T-cell (primary cell): ENCODE measurements around the gene FREM1. TPM values are rescaled to one million over a fixed set of nuclear protein-coding genes. Genes with fewer than 3 reads are reported as not detected.

Experiments
- ATAC-seq, 4 experiments: fragments of 200-7000 bp in 3 of 4; fragments of 150-1000 bp in 1 of 4; cut with Tn5 transposase; replicated peaks in 1 of 4; 1 replicate in 3 of 4; 2 replicates in 1 of 4; pipeline ENCODE4 v1.10.0; 2021; ENCODE audit warnings: moderate library complexity in 3 of 4, mild to moderate bottlenecking in 2 of 4, moderate number of reproducible peaks in 1 of 4
- CTCF ChIA-PET, 2 donors: fragments of 300-600 bp; sonication (Branson Sonifier 250); formaldehyde crosslinking; loops; one replicate each; lab custom pipeline; 2022; ENCODE audit warnings: antibody characterized with exemption in 2 of 2; lab: Charles Lee
- POLR2A ChIA-PET, 2 donors: fragments of 300-600 bp; sonication (Branson Sonifier 250); formaldehyde crosslinking; loops; one replicate each; lab custom pipeline; 2022; ENCODE audit warnings: antibody characterized with exemption in 2 of 2; lab: Charles Lee
- DNase-seq, 35 experiments: peaks; one replicate each; pipeline versions ENCODE4 v3.0.0 to v3.0.0-alpha.2; 2013 to 2023
- H3K27ac ChIP-seq: one replicate; pipeline ENCODE4 v1.5.1; 2013; ENCODE audit warnings: low read length
- H3K27me3 ChIP-seq, 2 experiments: replicated peaks in 1 of 2; 1 replicate in 1 of 2; 2 replicates in 1 of 2; pipeline versions ENCODE4 v1.6.1 to v1.7.0; 2013; ENCODE audit warnings: low read length in 1 of 2, mixed read lengths in 1 of 2; ENCODE audit not compliant: control insufficient read depth in 2 of 2, insufficient read depth in 2 of 2; ENCODE audit errors: extremely low read depth in 1 of 2
- H3K36me3 ChIP-seq, 2 donors: 1 replicate in 1 of 2; 2 replicates in 1 of 2; pipeline versions ENCODE4 v1.6.1 to v1.7.0; 2013; ENCODE audit warnings: low read length in 1 of 2; ENCODE audit not compliant: control insufficient read depth in 2 of 2, insufficient read depth in 1 of 2; ENCODE audit errors: extremely low read depth in 1 of 2
- H3K4me1 ChIP-seq, 2 experiments: 1 replicate in 1 of 2; 2 replicates in 1 of 2; pipeline versions ENCODE4 v1.6.1 to v1.7.0; 2013; ENCODE audit warnings: low read length in 2 of 2, mixed read lengths in 1 of 2; ENCODE audit not compliant: insufficient read depth in 2 of 2, control insufficient read depth in 1 of 2; ENCODE audit errors: extremely low read depth in 1 of 2
- H3K4me3 ChIP-seq, 2 donors: 1 replicate in 1 of 2; 2 replicates in 1 of 2; pipeline versions ENCODE4 v1.5.1 to v1.7.0; 2013; ENCODE audit warnings: mild to moderate bottlenecking in 2 of 2, low read length in 1 of 2, moderate library complexity in 1 of 2; ENCODE audit not compliant: control insufficient read depth in 1 of 2; ENCODE audit errors: extremely low read depth in 1 of 2
- H3K9me3 ChIP-seq: 2 replicates; pipeline ENCODE4 v1.7.0; 2013
- H3K27ac Mint-ChIP-seq, 2 donors: one replicate each; pipeline ENCODE4 v1.8.0; 2020 to 2021; ENCODE audit warnings: mild to moderate bottlenecking in 2 of 2, mixed read lengths in 2 of 2
- H3K27me3 Mint-ChIP-seq, 2 donors: one replicate each; pipeline ENCODE4 v1.8.0; 2021 to 2022; ENCODE audit warnings: mixed read lengths in 2 of 2
- H3K36me3 Mint-ChIP-seq: one replicate; pipeline ENCODE4 v1.8.0; 2021; ENCODE audit warnings: mixed read lengths
- H3K4me1 Mint-ChIP-seq, 3 donors: one replicate each; pipeline ENCODE4 v1.8.0; 2020 to 2022; ENCODE audit warnings: mixed read lengths in 3 of 3, mild to moderate bottlenecking in 1 of 3
- H3K4me3 Mint-ChIP-seq, 3 donors: one replicate each; pipeline ENCODE4 v1.8.0; 2020 to 2022; ENCODE audit warnings: mild to moderate bottlenecking in 3 of 3, mixed read lengths in 3 of 3, moderate library complexity in 3 of 3
- H3K9me3 Mint-ChIP-seq, 3 donors: one replicate each; pipeline ENCODE4 v1.8.0; 2020 to 2022; ENCODE audit warnings: mixed read lengths in 3 of 3
- WGBS: methylation state at CpG from one replicate; pipeline ENCODE4 v1.1.5; 2013; ENCODE audit warnings: missing lambda C conversion rate; ENCODE audit not compliant: insufficient coverage; 5-methylcytosine and 5-hydroxymethylcytosine counted together
- total RNA-seq, 35 experiments: library from RNA in 6 of 35; stranded (reverse) in 6 of 35; fragments of 120-200 nt in 1 of 35; gene quantifications; one replicate each; pipeline versions ENCODE4 v1.2.1 to v1.2.4 and lab custom pipeline; 2013 to 2026

FREM1 gene
- total RNA-seq, 5 donors from 2014 or later (not counting 1 experiment from before 2014, with no cell fraction given) = 0.26 to 0.76 (median 0.39) TPM; not detected in 1

DNA sequence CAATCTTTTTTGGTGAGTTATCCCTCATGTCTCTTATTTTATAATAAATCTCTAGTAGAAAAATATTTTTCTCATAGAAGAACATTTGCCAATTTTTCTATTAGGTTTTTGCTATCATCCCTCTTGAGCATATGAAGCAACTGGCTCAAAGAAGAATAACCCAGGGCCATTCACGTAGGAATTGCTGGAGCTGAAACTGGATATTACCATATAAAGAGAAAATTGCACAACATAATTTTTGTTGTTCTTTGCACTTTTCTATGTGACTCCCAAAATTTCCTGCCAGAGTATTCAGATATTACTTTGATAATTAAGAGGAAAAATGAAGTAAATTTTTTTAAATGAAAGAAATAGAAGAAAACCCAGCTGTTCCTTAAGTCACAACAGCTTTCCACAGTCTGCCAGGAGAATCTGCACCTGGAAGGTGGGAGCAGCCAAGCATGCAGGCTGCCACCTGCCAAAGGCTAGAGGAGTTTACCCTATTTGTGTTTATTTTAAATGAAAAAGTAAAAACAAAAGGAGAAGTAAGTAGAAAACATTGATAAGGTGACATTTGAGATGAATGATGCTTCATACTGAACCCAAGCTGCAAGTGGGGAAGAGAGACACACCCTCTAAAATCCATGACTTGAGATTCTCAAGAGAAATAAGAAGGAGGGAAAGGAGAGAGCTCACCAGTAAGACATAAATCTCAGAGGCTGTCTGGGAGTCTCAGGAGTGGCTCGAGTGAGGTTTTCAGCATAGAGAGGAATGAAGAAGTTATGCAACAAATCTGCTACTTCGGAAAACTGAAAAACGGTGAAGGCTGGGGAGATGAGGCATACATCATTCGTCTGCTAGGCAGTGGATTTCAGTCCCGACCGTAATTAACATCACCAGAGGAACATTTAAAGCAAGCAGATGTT, 31.5 kb upstream of the FREM1 start:
- H3K27me3 Mint-ChIP-seq = peaks cover 0 to 3% of the 10 kb centered on the region in 2 donors
- no peaks in the 10 kb centered on the region for H3K27me3 ChIP-seq
- H3K9me3 ChIP-seq = no peaks in the 10 kb centered on the region
- no peak for ATAC-seq
- no peak for DNase-seq
- no peaks in the 10 kb centered on the region for H3K9me3 Mint-ChIP-seq
- no peaks in the 10 kb centered on the region for H3K36me3 Mint-ChIP-seq
- H3K36me3 ChIP-seq = no peaks in the 10 kb centered on the region
- no peak overlapping the region for H3K4me3 ChIP-seq
- ChIA-PET POLR2A (interaction anchor here in 1 of 2 donors (0.6 kb wide), 1 partner anchor 44 kb away, joined by 3 read pairs; no protein-coding TSS in a partner anchor), CTCF (no interaction called here)
- no peak overlapping the region for H3K27ac ChIP-seq
- H3K27ac Mint-ChIP-seq = no peak overlapping the region
- H3K4me1 Mint-ChIP-seq = no peaks in the 10 kb centered on the region
- WGBS = 75% methylated on average over 6 of the region's 7 CpGs
- no peaks in the 10 kb centered on the region for H3K4me1 ChIP-seq
- no peak overlapping the region for H3K4me3 Mint-ChIP-seq

- POLR2A ChIA-PET = no interaction called here
- no peak for ATAC-seq
- DNase-seq = no peak
- CTCF ChIA-PET = no interaction called here
- Histone ChIP-seq H3K27ac (no peak overlapping the region), H3K27me3 (no peaks in the 10 kb centered on the region), H3K4me3 (no peak overlapping the region), H3K36me3 (no peaks in the 10 kb centered on the region), H3K4me1 (no peaks in the 10 kb centered on the region), H3K9me3 (no peaks in the 10 kb centered on the region)
- Mint-ChIP-seq H3K4me3 (no peak overlapping the region), H3K9me3 (no peaks in the 10 kb centered on the region), H3K4me1 (no peaks in the 10 kb centered on the region), H3K36me3 (no peaks in the 10 kb centered on the region), H3K27me3 (peaks cover 0 to 3% of the 10 kb centered on the region in 2 donors), H3K27ac (no peak overlapping the region)
- 73% methylated on average over 4 of the region's 4 CpGs for WGBS
These were observed 29.1 kb upstream of the FREM1 start for GRCh38 chr9:14939378-14939777.

DNA sequence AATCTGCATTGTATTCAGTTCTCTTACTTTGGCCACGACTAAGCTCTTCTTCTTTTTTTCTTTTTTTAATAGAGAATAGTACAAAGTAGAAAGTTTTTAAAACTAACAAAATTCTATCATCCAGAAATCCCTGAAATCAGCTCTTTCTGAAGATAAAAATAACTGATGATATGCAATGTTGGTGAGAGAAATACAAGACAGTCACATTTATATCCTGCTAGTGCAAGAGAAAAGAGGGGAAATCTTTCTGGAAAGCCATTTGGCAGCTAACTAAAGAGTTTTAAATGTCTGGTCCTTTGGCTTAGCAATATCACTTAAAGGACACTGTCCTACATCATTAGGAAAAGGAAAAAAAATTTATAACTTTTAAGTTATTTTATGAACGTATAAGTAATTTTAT, 27.0 kb upstream of the FREM1 start:
- no peaks in the 10 kb centered on the region for H3K27me3 ChIP-seq
- no peak overlapping the region for H3K4me3 ChIP-seq
- Mint-ChIP-seq H3K4me1 (no peaks in the 10 kb centered on the region), H3K4me3 (no peak overlapping the region), H3K9me3 (no peaks in the 10 kb centered on the region), H3K27me3 (no peaks in the 10 kb centered on the region), H3K27ac (no peak overlapping the region), H3K36me3 (no peaks in the 10 kb centered on the region)
- no peaks in the 10 kb centered on the region for H3K36me3 ChIP-seq
- ATAC-seq (no peak), DNase-seq (no peak)
- no peaks in the 10 kb centered on the region for H3K4me1 ChIP-seq
- no peak overlapping the region for H3K27ac ChIP-seq
- no peaks in the 10 kb centered on the region for H3K9me3 ChIP-seq
- CTCF ChIA-PET = no interaction called here
- POLR2A ChIA-PET = no interaction called here
- no CpG with 5 or more reads among the region's 2 CpGs for WGBS

- Histone ChIP-seq H3K27me3 (no peaks in the 10 kb centered on the region), H3K36me3 (no peaks in the 10 kb centered on the region), H3K4me1 (no peaks in the 10 kb centered on the region), H3K9me3 (no peaks in the 10 kb centered on the region), H3K4me3 (no peak overlapping the region), H3K27ac (no peak overlapping the region)
- ChIA-PET POLR2A (no interaction called here), CTCF (no interaction called here)
- Mint-ChIP-seq H3K9me3 (no peaks in the 10 kb centered on the region), H3K27ac (no peak overlapping the region), H3K4me1 (no peaks in the 10 kb centered on the region), H3K27me3 (no peaks in the 10 kb centered on the region), H3K4me3 (no peak overlapping the region), H3K36me3 (no peaks in the 10 kb centered on the region)
- WGBS = 80% methylated on average over 1 of the region's 4 CpGs
- ATAC-seq (no peak), DNase-seq (no peak)
These were observed 26.3 kb upstream of the FREM1 start for GRCh38 chr9:14936491-14936890.

- Histone ChIP-seq H3K4me1 (no peaks in the 10 kb centered on the region), H3K9me3 (no peaks in the 10 kb centered on the region), H3K4me3 (no peak overlapping the region), H3K27me3 (no peaks in the 10 kb centered on the region), H3K36me3 (no peaks in the 10 kb centered on the region), H3K27ac (no peak overlapping the region)
- Mint-ChIP-seq H3K4me3 (no peak overlapping the region), H3K27me3 (no peaks in the 10 kb centered on the region), H3K36me3 (no peaks in the 10 kb centered on the region), H3K9me3 (no peaks in the 10 kb centered on the region), H3K4me1 (no peaks in the 10 kb centered on the region), H3K27ac (no peak overlapping the region)
- CTCF ChIA-PET = no interaction called here
- POLR2A ChIA-PET = interaction anchor here in 1 of 2 donors (0.6 kb wide), 1 partner anchor 320 kb away, joined by 3 read pairs; no protein-coding TSS in a partner anchor
- no CpG with 5 or more reads among the region's 1 CpG for WGBS
- ATAC-seq (no peak), DNase-seq (no peak)
These were observed 25.7 kb upstream of the FREM1 start for GRCh38 chr9:14935964-14936363.

DNA sequence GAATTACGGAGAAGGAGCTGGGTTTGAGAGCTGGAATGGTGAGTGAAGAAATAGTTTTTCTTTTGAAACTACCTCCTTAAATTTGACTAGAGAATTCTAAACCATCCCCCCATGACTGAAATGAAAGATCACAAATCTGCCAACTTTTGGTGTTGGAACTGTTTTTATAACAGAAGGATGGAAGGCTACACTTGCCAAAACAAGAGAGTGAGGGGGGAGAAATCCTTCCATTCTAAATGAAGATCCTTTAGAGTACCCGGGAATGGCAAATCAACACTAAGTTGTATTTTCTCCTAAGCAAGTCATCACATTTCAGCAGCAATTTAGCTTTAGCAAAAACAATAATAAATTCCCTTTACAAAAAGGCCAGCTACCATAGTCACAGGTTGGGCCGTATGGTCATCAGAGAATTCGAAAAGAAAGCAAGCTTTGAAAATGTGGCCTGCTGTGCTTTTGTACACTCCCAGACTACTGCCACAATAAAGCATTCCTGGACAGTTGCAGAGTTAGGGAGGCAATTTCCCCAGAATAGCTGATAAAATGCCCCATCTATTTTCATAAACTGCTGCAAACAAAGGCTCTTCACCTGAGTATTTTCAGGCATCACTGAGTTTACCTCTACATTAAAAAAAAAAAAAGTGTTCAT, 25.0 kb upstream of the FREM1 start:
- Histone ChIP-seq H3K9me3 (no peaks in the 10 kb centered on the region), H3K4me1 (no peaks in the 10 kb centered on the region), H3K27me3 (no peaks in the 10 kb centered on the region), H3K4me3 (no peak overlapping the region), H3K27ac (no peak overlapping the region), H3K36me3 (no peaks in the 10 kb centered on the region)
- WGBS = 84% methylated on average over 2 of the region's 4 CpGs
- H3K4me3 Mint-ChIP-seq = no peak overlapping the region
- ATAC-seq (no peak), DNase-seq (no peak)
- ChIA-PET POLR2A (no interaction called here), CTCF (no interaction called here)
- H3K27me3 Mint-ChIP-seq = no peaks in the 10 kb centered on the region
- H3K9me3 Mint-ChIP-seq = no peaks in the 10 kb centered on the region
- H3K36me3 Mint-ChIP-seq = no peaks in the 10 kb centered on the region
- H3K4me1 Mint-ChIP-seq = no peaks in the 10 kb centered on the region
- no peak overlapping the region for H3K27ac Mint-ChIP-seq
